GM21447 (cell line): ENCODE measurements around the gene TMEM107.
"Not testable (repeated sequence)": the region's sequence is repeated elsewhere in the genome, so short reads cannot be mapped to it uniquely, and the experiment has no call there.

Source experiments
- ATAC-seq: cut with Tn5 transposase; IDR thresholded peaks from one replicate; pipeline ENCODE4 v1.9.1; 2021; ENCODE audit not compliant: unreplicated experiment

Gene TMEM107

DNA sequence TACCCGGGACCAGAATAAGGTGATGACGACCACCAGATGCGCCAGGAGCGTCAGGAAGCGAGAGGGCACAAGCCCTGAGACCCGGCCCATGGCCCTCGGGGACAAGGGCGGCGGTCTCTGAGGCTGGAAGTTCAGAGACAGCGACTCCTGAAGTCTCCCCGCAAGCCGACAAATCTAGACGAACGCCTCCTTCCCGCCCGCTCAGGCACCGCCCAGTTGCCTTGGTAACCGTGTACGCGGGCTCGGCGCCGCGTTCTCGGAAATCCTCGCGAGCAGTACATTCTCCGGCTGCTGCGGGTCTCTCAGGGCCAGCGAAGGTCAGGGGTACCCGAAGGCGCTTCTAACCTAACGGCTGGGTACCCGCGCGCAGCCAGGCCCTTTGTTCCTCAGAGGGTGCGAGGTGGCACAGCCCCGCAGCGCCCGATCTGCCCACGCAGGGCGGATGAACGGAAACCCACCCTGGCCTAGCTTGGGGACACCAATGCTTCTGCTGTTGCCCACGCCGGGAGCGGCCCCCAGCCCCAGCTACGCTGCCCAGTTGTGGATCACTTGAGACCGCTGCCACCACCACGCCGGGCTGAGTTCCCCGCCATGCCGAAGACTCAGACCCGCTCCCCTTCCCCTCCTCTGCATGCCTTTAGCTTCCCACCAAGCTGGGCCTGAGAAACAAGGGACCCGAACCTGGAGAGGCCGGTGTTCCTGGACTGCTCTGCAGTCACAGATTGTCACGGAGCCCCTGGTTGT lies at the start of gene TMEM107:
TMEM107 (minus strand) TSS at position 184 of the 744 bp plus-strand sequence; CDS start at position 90, 94 bp downstream.
- ATAC-seq = peak; percentile 47

DNA sequence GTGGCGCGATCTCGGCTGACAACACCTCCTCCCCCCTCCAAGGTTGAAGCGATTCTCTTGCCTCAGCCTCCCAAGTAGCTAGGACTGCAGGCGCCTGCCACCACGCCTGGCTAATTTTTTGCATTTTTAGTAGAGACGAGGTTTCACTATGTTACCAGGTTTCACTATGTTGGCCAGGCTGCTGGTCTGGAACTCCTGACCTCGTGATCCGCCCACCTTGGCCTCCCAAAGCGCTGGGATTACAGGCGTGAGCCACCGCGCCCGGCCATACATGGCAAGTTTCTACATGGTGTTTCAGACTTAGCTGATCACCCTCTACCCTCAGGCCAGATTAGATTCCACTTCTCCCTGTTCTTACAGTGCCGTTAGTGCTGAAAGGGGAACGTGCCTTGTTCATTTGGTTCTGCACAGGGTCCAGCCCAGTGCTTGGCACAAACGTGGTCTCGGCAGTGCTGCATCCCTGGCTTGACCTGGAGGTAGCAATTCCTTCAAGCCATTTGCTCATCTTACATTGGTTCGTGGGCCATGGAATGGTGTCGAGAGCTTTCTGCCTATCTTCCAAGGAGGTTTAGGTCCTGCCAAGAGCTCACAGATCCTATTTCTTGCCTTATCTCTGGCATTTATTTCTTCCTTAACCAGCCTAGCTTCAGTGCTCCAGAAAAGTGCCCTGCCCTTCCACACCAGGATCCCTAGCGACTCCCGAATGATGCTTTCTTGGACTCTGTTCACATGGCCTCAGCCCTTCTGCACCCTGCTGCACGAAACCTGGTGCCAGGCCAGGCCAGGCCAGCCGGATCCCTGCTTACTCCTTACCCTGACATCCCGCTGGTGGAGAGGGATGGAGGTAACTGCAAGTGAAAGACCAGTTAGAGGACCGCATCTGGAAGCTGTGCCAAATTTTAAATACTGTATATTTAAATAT lies 49.0 kb upstream of the TMEM107 start:
- ATAC-seq = no peak

DNA sequence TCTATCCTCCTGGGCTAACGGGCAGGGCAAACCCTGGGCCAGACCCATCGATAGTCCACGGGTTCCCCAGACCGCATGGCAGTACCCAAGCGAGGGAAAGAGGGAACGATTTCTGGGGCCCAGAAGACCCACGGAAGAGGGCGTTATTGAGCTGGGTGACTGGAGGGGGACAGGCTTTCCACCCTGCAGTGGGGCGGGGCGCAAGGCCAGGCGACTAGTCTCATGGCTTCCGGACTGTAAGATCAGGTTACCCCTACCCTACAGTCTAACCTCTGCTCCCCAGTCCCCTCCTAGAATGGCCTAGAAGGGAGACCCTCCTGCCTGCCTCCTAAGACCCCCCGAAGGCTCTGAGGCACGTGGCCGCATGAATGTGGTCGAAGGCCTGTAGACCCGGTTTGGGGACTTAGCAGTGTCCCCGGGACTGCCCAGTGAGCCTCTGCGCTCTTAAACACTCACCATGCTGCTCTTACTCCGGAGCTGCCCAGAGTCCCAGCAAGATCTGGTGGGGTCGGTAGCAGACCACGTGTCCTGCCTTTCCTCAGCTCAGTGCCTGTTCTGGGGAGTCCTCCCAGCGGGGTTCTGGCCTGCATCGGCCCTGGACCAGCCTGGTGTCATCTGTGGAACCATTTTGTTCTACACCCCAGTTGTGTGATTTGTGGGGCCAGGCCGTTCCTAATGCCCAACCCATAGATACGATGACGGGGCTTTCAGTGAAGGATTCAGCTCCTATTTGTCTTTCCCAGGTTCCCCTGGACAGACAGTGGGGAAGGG lies 47.4 kb upstream of the TMEM107 start:
- ATAC-seq = no peak

DNA sequence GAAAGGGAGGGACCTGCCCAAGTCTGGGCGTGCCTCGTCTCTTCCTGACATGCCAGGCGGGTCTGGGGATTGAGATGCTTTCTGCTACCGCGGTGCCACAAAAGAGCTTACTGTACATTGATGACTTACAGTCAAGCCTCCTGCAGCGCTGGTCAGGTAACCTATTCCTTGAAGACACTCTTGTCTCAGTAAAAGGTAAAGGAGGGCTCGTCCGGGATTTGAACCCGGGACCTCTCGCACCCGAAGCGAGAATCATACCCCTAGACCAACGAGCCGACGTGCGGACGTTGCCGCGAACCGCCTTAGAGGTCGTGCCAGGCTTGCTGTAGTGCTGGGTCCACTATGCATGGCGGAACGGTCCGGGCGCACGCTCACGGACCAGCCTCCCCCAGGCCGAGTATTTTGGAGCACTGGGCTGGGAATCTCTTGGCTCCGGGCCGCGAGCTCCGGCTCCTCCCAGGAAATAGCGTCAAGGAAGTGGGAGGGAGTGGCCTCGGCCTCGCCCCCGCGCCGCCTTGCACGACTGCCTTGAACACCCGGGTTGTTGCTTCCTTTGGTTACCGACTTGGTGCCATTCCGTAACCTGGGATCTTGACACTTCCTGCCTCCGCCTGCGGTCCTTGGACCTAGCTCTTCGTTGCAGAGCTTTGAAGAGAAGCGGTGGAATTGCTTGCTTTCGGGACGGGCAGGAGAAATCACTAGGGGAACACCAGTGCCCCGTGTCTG lies 46.6 kb upstream of the TMEM107 start:
- ATAC-seq = peak; percentile 32

DNA sequence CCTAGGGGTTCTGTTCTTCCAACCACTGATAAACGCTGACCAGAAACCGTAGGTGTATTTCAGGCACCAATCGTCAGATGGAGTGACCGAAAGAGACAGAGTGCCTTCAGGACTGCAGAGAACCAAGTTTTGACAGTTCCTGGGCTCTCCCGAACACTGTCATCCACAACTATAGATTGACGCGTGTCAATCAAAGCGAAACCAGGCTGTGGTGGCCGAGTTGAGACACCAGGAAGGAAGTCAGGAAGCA lies 46.1 kb upstream of the TMEM107 start:
- ATAC-seq = peak; percentile 33

DNA sequence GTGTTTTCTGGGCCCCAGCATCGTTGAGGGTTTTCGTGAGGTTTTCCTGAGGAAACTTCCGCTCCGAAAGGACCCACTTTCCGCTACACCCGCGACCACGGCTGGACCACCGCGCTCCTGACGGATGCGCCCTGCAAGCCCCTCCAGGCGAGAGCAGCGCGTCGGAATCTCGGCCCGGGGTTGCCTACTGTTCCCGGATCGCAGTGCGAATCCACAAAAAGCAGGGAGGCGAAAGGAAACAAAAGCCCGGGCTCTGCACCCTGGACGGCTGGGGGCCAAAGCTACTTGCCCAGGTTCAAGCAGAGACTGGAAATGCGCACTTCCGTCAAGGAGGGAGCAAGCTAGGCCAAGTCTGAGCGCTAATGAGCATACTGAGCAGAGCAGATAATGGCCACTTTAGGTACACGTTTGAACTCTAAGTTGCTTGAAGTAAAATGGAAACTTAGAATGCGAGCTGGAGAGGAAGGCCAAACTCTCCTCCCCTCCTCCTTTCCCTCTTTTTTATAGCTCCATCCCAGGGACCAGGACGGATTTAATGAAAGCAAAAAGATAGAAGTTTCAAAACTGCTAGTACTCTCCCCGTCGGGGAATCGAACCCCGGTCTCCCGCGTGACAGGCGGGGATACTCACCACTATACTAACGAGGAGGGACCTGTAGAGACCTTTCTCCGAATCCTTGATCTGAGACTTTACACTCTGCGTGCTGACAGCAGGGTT lies 45.6 kb upstream of the TMEM107 start:
- ATAC-seq = peak; percentile 41

DNA sequence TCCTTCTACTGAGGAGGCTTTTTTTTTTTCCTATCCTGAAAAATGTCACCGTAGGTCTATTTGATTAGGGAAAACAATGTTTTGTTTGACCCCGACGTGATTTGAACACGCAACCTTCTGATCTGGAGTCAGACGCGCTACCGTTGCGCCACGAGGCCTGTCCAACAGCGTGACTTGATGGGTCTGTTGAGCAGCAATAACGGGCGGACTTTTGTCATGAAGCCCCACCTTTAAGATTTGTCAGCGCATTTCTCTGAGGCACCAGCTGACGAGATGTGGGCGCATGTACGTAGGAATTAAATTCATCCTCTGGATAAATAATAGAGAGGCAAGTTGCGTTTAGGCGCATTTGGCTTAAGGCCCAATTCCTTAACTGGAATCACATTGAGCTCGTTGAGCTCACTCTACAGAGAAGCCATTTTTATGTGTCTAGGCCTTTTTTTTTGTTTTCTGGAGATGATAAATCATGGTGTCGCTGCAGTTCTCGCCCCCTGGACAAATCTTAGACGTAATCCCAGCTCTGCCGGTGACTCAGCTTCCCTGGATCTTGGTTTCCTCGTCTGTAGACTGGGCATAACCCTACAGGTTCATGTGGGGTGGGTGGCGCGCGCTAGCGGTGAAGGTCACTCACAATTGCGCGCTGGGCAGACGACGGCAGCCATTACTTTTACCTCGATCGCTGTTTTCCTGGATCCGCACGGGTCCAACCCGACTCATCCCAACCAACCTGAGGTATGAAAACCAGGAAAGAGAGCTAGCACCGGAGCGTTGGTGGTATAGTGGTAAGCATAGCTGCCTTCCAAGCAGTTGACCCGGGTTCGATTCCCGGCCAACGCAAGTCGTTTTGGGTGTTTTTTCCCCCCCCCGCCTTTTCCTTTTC lies 44.8 kb upstream of the TMEM107 start:
- ATAC-seq = no peak

DNA sequence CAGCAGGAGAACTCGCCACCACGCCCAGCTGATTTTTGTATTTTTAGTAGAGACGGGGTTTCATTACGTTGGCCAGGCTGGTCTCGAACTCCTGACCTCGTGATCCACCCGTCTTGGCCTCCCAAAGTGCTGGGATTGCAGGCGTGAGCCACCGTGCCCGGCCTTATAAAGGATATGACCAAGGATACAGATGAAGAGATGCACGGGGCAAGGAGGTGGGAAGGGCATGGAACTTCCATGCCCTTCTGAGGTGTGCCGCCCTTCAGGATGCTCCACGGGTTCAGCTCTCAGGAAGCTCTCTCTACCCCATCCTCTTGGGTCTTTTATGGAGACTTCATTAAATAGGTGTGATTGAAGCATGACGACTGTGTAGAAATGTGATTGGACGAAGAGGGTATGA lies 37.8 kb upstream of the TMEM107 start:
- ATAC-seq = not testable (repeated sequence)

DNA sequence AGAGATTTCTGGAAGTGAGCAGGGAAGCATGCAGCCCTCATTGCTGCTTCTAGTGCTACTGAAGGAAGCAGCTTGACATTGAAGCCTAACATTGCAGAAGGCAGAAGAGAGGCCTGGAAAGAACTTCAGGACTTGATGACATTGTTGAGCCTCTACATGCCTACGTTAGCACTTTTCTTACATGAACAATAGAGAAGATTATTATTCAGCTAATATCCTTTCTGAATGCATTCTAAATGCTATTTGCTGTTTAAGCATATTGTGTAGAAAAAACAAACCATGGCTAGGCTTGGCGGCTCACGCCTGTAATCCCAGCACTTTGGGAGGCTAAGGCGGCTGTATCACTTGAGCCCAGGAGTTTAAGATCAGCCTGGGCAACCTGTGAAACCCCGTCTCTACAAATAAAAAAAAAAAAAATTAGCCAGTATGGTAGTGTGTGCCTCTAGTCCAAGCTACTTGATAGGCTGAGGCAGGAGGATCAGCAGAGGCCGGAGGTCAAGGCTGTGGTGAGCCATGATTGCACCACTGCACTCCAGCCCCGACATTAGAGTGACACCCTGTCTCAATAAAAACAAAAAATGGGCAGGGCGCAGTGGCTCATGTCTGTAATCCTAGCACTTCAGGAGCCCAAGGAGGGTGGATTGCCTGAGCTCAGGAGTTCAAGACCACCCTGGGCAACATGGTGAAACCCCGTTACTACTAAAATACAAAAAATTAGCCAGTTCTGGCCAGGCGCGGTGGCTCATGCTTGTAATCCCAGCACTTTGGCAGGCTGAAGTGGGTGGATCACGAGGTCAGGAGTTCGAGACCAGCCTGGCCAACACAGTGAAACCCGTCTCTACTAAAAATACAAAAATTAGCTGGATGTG lies 36.4 kb upstream of the TMEM107 start:
- ATAC-seq = no peak

DNA sequence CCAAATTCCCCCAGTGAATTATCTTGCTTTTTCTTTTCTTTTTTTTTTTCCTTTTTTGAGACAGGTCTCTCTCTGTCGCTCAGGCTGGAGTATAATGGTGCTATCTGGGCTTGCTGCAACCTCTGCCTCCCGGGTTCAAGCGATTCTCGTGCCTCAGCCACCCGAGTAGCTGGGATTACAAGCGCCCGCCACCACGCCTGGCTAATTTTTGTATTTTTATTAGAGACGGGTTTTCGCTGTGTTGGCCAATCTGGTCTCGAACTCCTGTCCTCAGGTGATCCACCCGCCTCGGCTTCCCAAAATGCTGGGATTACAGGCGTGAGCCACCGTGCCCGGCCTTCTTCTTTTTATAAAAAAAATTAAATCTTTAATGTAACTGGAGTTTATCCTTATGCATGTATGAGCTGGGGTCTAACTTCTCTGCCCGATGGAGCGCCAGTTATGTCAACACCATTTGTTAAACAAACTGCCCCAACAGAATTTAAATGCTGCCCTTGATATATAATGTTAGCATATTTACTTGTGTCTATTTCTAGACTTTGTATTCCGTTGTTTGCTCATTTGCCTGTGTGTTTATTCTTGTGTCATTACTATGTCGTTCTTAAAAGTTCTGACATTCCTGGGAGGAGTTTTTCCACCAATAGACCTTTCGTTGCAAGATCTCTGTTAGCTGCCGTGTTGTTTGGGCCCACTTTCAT lies 34.7 kb upstream of the TMEM107 start:
- no peak for ATAC-seq

DNA sequence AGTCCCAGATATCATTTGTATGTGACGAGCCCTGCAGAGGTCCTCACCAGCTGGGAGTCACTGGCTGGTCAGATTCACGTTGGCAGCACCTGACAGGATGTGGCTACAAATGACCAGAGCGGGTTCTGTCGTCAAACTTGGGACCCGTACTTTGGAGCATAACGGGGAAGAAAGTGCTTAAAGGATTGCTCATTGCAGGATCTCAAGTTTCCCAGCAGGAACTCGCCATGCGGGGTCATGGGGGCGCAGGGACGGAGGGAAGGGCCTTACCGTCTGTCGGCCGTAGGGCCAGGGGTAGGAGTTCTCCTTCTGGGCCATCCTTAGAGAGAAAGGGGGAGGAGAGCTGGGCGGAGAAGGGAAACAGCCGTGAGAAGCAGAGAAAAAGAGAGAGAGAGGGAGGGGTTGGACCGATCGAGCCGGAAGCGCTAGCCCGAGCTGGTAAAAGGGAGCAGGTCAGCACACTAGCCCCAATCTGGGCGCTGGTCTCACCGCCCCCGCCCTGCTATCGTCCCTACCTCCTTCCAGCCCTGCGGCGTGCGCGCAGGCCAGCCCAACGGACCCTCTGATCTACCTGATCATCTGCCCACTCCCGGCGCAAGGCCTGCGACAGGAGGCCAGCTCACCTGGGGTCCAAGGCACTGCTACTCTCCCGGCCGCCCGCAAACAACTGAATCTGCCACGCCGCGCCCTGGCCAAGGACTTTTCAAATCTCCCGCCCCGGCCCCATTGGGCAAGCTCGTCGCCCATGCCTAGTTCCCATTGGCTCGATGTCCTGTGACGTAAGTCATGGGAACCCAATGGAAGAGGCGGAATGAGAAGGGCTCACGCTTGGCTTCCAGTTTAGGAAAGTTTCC lies 34.0 kb upstream of the TMEM107 start, which contains the start of gene AURKB:
AURKB (minus strand) TSS at position 669 of the 854 bp plus-strand sequence; CDS start at position 318, 351 bp downstream.
- peak; percentile 86 for ATAC-seq

DNA sequence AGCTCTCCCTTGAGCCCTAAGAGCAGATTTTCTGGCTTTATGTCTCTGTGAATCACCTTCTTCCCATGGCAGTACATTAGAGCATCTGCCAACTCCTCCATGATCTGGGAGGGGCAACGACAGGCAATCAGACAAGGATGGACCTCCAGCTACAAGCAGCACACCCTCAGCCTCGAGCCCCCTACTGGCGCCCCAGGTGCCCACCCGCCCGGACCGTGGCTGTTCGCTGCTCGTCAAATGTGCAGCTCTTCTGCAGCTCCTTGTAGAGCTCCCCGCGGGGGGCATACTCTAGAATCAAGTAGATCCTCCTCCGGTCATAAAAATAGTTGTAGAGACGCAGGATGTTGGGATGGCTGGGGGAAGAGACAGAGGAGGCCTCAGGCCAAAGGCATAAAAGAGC lies 30.4 kb upstream of the TMEM107 start:
- ATAC-seq = no peak

DNA sequence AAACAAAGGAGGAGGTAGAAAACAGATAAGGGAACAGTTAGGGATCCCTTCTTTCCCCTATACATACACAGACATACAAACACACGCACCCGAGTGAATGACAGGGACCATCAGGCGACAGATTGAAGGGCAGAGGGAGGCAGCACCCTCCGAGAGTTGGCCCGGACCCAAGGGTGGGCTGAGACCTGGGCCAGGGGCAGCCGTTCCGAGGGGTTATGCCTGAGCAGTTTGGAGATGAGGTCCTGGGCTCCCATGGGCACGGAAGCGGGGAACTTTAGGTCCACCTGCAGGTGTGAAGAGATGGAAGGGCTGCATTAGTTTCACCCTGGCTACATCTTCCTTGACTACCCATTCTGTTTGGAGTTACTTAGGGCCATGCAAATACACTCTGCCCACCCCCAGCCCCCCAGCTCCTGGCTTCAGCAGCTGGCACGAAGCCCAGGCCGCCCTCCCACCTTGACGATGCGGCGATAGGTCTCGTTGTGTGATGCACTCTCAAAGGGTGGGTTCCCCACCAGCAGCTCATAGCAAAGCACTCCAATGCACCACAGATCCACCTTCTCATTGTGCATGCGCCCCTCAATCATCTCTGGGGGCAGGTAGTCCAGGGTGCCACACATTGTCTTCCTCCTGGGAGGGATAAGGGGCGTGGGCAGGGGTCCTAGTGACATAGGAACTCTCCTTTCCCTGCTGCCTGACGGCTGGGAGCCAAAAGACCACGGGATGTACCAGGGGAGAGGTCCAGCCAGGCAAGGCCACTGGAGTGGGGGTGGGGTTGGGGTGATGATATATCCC lies 28.8 kb upstream of the TMEM107 start:
- no peak for ATAC-seq

DNA sequence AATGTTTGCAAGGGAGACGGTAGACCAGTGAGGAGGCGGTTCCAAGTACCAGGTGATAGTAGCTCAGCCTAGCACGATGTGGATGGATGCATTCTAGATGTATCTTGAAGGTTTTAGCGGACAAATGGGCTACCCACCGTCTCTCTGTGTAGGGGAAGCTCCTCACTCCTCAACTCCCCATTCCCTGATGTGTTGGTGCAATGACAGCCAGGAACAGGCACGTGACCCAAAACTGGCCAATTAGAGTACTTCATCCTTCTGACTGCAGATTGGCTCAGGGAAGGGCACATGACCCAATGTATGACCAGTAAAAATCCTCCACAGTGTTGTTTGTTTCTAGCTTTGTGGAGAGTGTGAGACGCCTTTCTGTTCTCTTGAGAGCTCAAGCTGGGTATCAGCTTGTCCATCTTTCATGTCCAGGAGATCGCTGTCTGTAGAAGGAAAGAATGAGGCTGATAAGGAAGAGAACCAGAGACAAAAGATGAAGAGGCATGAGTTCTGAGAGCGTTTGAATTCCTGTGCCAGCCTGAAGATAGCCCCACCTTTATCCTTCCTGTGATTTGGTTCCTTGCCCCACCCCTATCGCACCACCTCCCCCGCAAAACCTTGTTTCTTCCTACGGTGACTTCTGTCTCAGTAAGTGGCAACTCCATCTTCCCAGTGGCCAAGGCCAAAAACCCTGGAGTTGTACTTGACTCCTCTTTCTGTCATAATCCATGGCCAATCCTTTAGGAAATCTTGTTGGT lies 16.1 kb upstream of the TMEM107 start:
- ATAC-seq = no peak

DNA sequence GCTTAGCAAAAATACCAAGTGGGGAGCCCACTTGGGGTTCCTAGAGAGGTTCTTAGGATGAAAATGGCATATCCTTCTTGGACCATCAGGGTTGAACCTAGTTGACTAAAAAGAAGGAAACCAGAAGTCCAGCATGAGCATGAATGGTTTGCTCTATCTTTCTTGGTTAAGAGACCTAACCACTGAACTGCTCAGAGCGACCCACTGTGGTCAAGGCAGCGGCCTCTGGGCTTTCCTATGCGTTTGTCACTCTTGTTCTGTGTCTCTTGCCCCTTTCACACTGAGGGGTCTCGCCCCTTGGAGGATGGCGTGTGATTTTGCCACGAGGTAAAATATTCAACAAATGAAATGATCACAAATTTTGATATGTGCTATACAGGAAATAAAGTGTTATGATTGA lies 14.3 kb upstream of the TMEM107 start:
- no peak for ATAC-seq
